NB4 (cell line): ENCODE data around the gene CDHR2.

Experiments
- CTCF ChIP-seq: IDR thresholded peaks from one replicate; pipeline ENCODE4 v1.5.1; 2012; ENCODE audit warnings: low read depth, low read length
- POLR2A ChIP-seq: IDR thresholded peaks from 2 replicates; pipeline ENCODE4 v1.6.1; 2011; ENCODE audit warnings: mild to moderate bottlenecking; ENCODE audit not compliant: insufficient read length; ENCODE audit errors: extremely low read depth

DNA sequence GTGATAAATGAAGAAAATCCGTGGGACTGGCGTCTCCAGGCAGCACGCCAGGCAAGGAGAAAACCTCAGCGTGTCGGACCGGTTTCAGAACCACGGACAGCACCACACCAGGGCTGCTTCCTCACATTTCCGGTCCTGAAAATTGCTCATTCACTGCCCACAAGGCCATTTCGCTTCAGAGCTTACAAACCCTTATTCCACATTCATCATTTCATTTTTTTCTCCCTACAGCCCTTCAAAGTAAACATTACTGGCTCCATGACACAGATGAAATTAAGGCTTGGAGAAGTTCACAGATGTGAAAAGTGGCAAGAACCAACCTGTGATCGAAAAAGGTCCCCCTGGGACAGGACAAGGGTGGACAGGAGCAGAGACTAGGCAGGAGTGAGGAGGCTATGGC is 62.3 kb downstream of the CDHR2 start:
- TF ChIP-seq CTCF (no peak), POLR2A (no peak)
